ENCODE results near the gene SPRYD4.
"Not testable (repeated sequence)": the region's sequence is repeated elsewhere in the genome, so short reads cannot be mapped to it uniquely, and the experiment has no call there.

Gene SPRYD4

GRCh38 chr12:56498126-56498902 lies 29.9 kb downstream of the SPRYD4 start:
- not testable (repeated sequence) for H2BK5ac ChIP-seq (ENCODE audit: low read length); H3K79me1 ChIP-seq (ENCODE audit: low read depth, low read length); H3K4me2 ChIP-seq (ENCODE audit: insufficient read depth, low read length, poor library complexity, severe bottlenecking); H3K4me1 ChIP-seq (ENCODE audit: control insufficient read depth in 2 of 2, insufficient read depth in 1 of 2, low read depth in 1 of 2, low read length in 2 of 2); H3K9ac ChIP-seq (ENCODE audit: low read depth, low read length, poor library complexity); H2AK5ac ChIP-seq (ENCODE audit: low read depth, low read length); H2BK15ac ChIP-seq (ENCODE audit: low read length); H4K91ac ChIP-seq (ENCODE audit: low read depth, low read length, poor library complexity); H2BK12ac ChIP-seq (ENCODE audit: low read length); H3K23ac ChIP-seq (ENCODE audit: low read depth, low read length, poor library complexity); H3K36me3 ChIP-seq (replicated peaks in 1 of 2; ENCODE audit: control insufficient read depth in 2 of 2, insufficient read depth in 2 of 2, low read length in 2 of 2); H3K4ac ChIP-seq (ENCODE audit: low read length); H4K8ac ChIP-seq (ENCODE audit: low read depth, low read length); H3K27me3 ChIP-seq (ENCODE audit: control insufficient read depth in 3 of 3, insufficient read depth in 3 of 3, low read depth in 1 of 3, low read length in 3 of 3); H2AFZ ChIP-seq (ENCODE audit: low read length); H3K27ac ChIP-seq (replicated peaks; ENCODE audit: low read length); H3K14ac ChIP-seq (ENCODE audit: low read length); H2BK120ac ChIP-seq (ENCODE audit: low read depth, low read length); H3K4me3 ChIP-seq (ENCODE audit: low read length in 2 of 2); H3K18ac ChIP-seq (ENCODE audit: low read length)
- no CpG with 5 or more reads among the region's 14 CpGs for WGBS, 2 donors (ENCODE audit: extremely low coverage in 2 of 2, insufficient read length in 2 of 2, insufficient replicate concordance in 1 of 2)
- peak; percentile 57 for DNase-seq (ENCODE audit: low spot score)
- H3K9me3 ChIP-seq (replicated peaks in 1 of 2; ENCODE audit: control insufficient read depth in 2 of 2, insufficient read depth in 1 of 2, low read depth in 1 of 2, low read length in 2 of 2) = peaks cover 0 to 12% of the 10 kb centered on the region in 2 donors

- H4K91ac ChIP-seq (ENCODE audit: low read depth, low read length, poor library complexity); H3K27me3 ChIP-seq (ENCODE audit: control insufficient read depth in 3 of 3, insufficient read depth in 3 of 3, low read depth in 1 of 3, low read length in 3 of 3); H3K18ac ChIP-seq (ENCODE audit: low read length); H4K8ac ChIP-seq (ENCODE audit: low read depth, low read length); H3K23ac ChIP-seq (ENCODE audit: low read depth, low read length, poor library complexity); H3K4me1 ChIP-seq (ENCODE audit: control insufficient read depth in 2 of 2, insufficient read depth in 1 of 2, low read depth in 1 of 2, low read length in 2 of 2); H3K4me2 ChIP-seq (ENCODE audit: insufficient read depth, low read length, poor library complexity, severe bottlenecking); H3K9ac ChIP-seq (ENCODE audit: low read depth, low read length, poor library complexity); H2AK5ac ChIP-seq (ENCODE audit: low read depth, low read length); H3K79me1 ChIP-seq (ENCODE audit: low read depth, low read length); H2BK120ac ChIP-seq (ENCODE audit: low read depth, low read length); H2BK12ac ChIP-seq (ENCODE audit: low read length); H2BK15ac ChIP-seq (ENCODE audit: low read length); H2AFZ ChIP-seq (ENCODE audit: low read length); H2BK5ac ChIP-seq (ENCODE audit: low read length); H3K36me3 ChIP-seq (replicated peaks in 1 of 2; ENCODE audit: control insufficient read depth in 2 of 2, insufficient read depth in 2 of 2, low read length in 2 of 2); H3K4me3 ChIP-seq (ENCODE audit: low read length in 2 of 2); H3K27ac ChIP-seq (replicated peaks; ENCODE audit: low read length); DNase-seq (ENCODE audit: low spot score); H3K14ac ChIP-seq (ENCODE audit: low read length); H3K4ac ChIP-seq (ENCODE audit: low read length): not testable (repeated sequence)
- no CpG with 5 or more reads among the region's 9 CpGs for WGBS, 2 donors (ENCODE audit: extremely low coverage in 2 of 2, insufficient read length in 2 of 2, insufficient replicate concordance in 1 of 2)
- peaks cover 0 to 12% of the 10 kb centered on the region in 2 donors for H3K9me3 ChIP-seq (replicated peaks in 1 of 2; ENCODE audit: control insufficient read depth in 2 of 2, insufficient read depth in 1 of 2, low read depth in 1 of 2, low read length in 2 of 2)
Observed at GRCh38 chr12:56499452-56499851, 31.1 kb downstream of the SPRYD4 start.

- H2BK5ac ChIP-seq (ENCODE audit: low read length); H3K4me2 ChIP-seq (ENCODE audit: insufficient read depth, low read length, poor library complexity, severe bottlenecking); H3K14ac ChIP-seq (ENCODE audit: low read length); H2BK120ac ChIP-seq (ENCODE audit: low read depth, low read length); H3K27ac ChIP-seq (replicated peaks; ENCODE audit: low read length); H3K36me3 ChIP-seq (replicated peaks in 1 of 2; ENCODE audit: control insufficient read depth in 2 of 2, insufficient read depth in 2 of 2, low read length in 2 of 2); H2AK5ac ChIP-seq (ENCODE audit: low read depth, low read length); H3K23ac ChIP-seq (ENCODE audit: low read depth, low read length, poor library complexity); H2AFZ ChIP-seq (ENCODE audit: low read length); H3K4me3 ChIP-seq (ENCODE audit: low read length in 2 of 2); H4K91ac ChIP-seq (ENCODE audit: low read depth, low read length, poor library complexity); H3K27me3 ChIP-seq (ENCODE audit: control insufficient read depth in 3 of 3, insufficient read depth in 3 of 3, low read depth in 1 of 3, low read length in 3 of 3); H4K8ac ChIP-seq (ENCODE audit: low read depth, low read length); H3K79me1 ChIP-seq (ENCODE audit: low read depth, low read length); DNase-seq (ENCODE audit: low spot score); H3K9ac ChIP-seq (ENCODE audit: low read depth, low read length, poor library complexity); H2BK15ac ChIP-seq (ENCODE audit: low read length); H3K4ac ChIP-seq (ENCODE audit: low read length); H2BK12ac ChIP-seq (ENCODE audit: low read length); H3K4me1 ChIP-seq (ENCODE audit: control insufficient read depth in 2 of 2, insufficient read depth in 1 of 2, low read depth in 1 of 2, low read length in 2 of 2); H3K18ac ChIP-seq (ENCODE audit: low read length): not testable (repeated sequence)
- WGBS, 2 donors (ENCODE audit: extremely low coverage in 2 of 2, insufficient read length in 2 of 2, insufficient replicate concordance in 1 of 2) = no CpG with 5 or more reads among the region's 13 CpGs
- H3K9me3 ChIP-seq (replicated peaks in 1 of 2; ENCODE audit: control insufficient read depth in 2 of 2, insufficient read depth in 1 of 2, low read depth in 1 of 2, low read length in 2 of 2) = peaks cover 0 to 12% of the 10 kb centered on the region in 2 donors
Observed at GRCh38 chr12:56499879-56500278, 31.5 kb downstream of the SPRYD4 start.

GRCh38 chr12:56510786-56511185 lies 42.4 kb downstream of the SPRYD4 start:
- Histone ChIP-seq H3K27ac (replicated peaks; ENCODE audit: low read length) (no peak overlapping the region), H4K91ac (ENCODE audit: low read depth, low read length, poor library complexity) (no peak overlapping the region), H3K4me1 (ENCODE audit: control insufficient read depth in 2 of 2, insufficient read depth in 1 of 2, low read depth in 1 of 2, low read length in 2 of 2) (no peaks in the 10 kb centered on the region), H4K8ac (ENCODE audit: low read depth, low read length) (no peak overlapping the region), H3K4ac (ENCODE audit: low read length) (no peak overlapping the region), H3K14ac (ENCODE audit: low read length) (no peak overlapping the region), H2BK15ac (ENCODE audit: low read length) (no peak overlapping the region), H3K27me3 (ENCODE audit: control insufficient read depth in 3 of 3, insufficient read depth in 3 of 3, low read depth in 1 of 3, low read length in 3 of 3) (no peaks in the 10 kb centered on the region), H3K18ac (ENCODE audit: low read length) (no peak overlapping the region), H2BK12ac (ENCODE audit: low read length) (no peak overlapping the region), H3K23ac (ENCODE audit: low read depth, low read length, poor library complexity) (no peak overlapping the region), H2BK5ac (ENCODE audit: low read length) (no peak overlapping the region), H2AK5ac (ENCODE audit: low read depth, low read length) (no peak overlapping the region), H3K4me2 (ENCODE audit: insufficient read depth, low read length, poor library complexity, severe bottlenecking) (no peak overlapping the region), H3K79me1 (ENCODE audit: low read depth, low read length) (no peaks in the 10 kb centered on the region), H3K9me3 (replicated peaks in 1 of 2; ENCODE audit: control insufficient read depth in 2 of 2, insufficient read depth in 1 of 2, low read depth in 1 of 2, low read length in 2 of 2) (no peaks in the 10 kb centered on the region), H3K4me3 (ENCODE audit: low read length in 2 of 2) (no peak overlapping the region), H3K36me3 (replicated peaks in 1 of 2; ENCODE audit: control insufficient read depth in 2 of 2, insufficient read depth in 2 of 2, low read length in 2 of 2) (no peaks in the 10 kb centered on the region), H2BK120ac (ENCODE audit: low read depth, low read length) (no peak overlapping the region), H3K9ac (ENCODE audit: low read depth, low read length, poor library complexity) (no peak overlapping the region), H2AFZ (ENCODE audit: low read length) (no peak overlapping the region)
- no CpG with 5 or more reads among the region's 16 CpGs for WGBS, 2 donors (ENCODE audit: extremely low coverage in 2 of 2, insufficient read length in 2 of 2, insufficient replicate concordance in 1 of 2)
- no peak for DNase-seq (ENCODE audit: low spot score)
